ENCODE measurements around the gene DMD.

Gene DMD

GRCh38 chrX:32269866-32270265 lies 941.5 kb downstream of the DMD start:
- TF ChIP-seq, protein P1, sequence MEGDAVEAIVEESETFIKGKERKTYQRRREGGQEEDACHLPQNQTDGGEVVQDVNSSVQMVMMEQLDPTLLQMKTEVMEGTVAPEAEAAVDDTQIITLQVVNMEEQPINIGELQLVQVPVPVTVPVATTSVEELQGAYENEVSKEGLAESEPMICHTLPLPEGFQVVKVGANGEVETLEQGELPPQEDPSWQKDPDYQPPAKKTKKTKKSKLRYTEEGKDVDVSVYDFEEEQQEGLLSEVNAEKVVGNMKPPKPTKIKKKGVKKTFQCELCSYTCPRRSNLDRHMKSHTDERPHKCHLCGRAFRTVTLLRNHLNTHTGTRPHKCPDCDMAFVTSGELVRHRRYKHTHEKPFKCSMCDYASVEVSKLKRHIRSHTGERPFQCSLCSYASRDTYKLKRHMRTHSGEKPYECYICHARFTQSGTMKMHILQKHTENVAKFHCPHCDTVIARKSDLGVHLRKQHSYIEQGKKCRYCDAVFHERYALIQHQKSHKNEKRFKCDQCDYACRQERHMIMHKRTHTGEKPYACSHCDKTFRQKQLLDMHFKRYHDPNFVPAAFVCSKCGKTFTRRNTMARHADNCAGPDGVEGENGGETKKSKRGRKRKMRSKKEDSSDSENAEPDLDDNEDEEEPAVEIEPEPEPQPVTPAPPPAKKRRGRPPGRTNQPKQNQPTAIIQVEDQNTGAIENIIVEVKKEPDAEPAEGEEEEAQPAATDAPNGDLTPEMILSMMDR (conservative IDR thresholded peaks at IDR 0.05; ENCODE audit: low read length) = no peak
- no peak for TF ChIP-seq EZH2phosphoT487 (IDR thresholded peaks at IDR 0.05; ENCODE audit: borderline replicate concordance)
- Histone ChIP-seq H3K4me2 (ENCODE audit: low read depth, low read length, poor library complexity, severe bottlenecking) (no peak overlapping the region), H3K79me2 (ENCODE audit: insufficient read depth, low read length) (no peaks in the 10 kb centered on the region), H3K9me3 (ENCODE audit: insufficient read depth, low read depth, low read length) (no peaks in the 10 kb centered on the region), H2AFZ (ENCODE audit: low read length) (no peak overlapping the region), H3F3A (ENCODE audit: low read depth) (no peaks in the 10 kb centered on the region), H3K9me2 (replicated peaks; ENCODE audit: low read depth, low read length) (no peaks in the 10 kb centered on the region), H3K27me3 (ENCODE audit: insufficient read depth, low read length, poor library complexity, severe bottlenecking) (no peaks in the 10 kb centered on the region), H3K4me1 (ENCODE audit: insufficient read depth, low read length, poor library complexity, severe bottlenecking) (no peaks in the 10 kb centered on the region), H3K9ac (ENCODE audit: low read depth, low read length, poor library complexity, severe bottlenecking) (no peak overlapping the region), H4K20me1 (ENCODE audit: insufficient read depth, low read length, poor library complexity, severe bottlenecking) (no peaks in the 10 kb centered on the region), H3K4me3 (ENCODE audit: low read length, poor library complexity, severe bottlenecking) (no peak overlapping the region), H3K36me3 (ENCODE audit: insufficient read depth, low read length) (no peaks in the 10 kb centered on the region)

DNA sequence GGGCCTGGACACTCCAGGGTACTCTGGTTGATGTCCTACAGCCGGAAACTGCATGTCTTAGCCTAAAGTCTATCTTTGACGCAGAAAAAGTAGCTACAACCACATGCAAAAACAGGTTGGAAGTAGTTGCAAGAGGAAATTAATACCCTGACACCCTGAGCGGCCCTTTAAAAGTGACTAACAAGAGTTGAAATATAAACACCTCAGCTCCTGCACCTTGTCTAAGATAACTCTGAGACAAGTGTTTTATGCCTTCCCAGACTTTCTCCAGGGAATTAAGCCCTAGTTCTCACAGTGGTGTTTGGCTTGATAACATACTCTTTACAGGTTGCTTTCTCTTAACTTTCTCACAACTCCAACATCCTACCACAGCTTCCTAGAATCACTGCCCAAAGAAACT lies 943.1 kb downstream of the DMD start:
- Histone ChIP-seq H3K4me3 (ENCODE audit: low read length, poor library complexity, severe bottlenecking) (no peak overlapping the region), H4K20me1 (ENCODE audit: insufficient read depth, low read length, poor library complexity, severe bottlenecking) (no peaks in the 10 kb centered on the region), H3K79me2 (ENCODE audit: insufficient read depth, low read length) (no peaks in the 10 kb centered on the region), H3K9me3 (ENCODE audit: insufficient read depth, low read depth, low read length) (no peaks in the 10 kb centered on the region), H3K4me1 (ENCODE audit: insufficient read depth, low read length, poor library complexity, severe bottlenecking) (no peaks in the 10 kb centered on the region), H3K36me3 (ENCODE audit: insufficient read depth, low read length) (no peaks in the 10 kb centered on the region), H3K4me2 (ENCODE audit: low read depth, low read length, poor library complexity, severe bottlenecking) (no peak overlapping the region), H3K9ac (ENCODE audit: low read depth, low read length, poor library complexity, severe bottlenecking) (no peak overlapping the region), H3F3A (ENCODE audit: low read depth) (no peaks in the 10 kb centered on the region), H3K9me2 (replicated peaks; ENCODE audit: low read depth, low read length) (no peaks in the 10 kb centered on the region), H3K27me3 (ENCODE audit: insufficient read depth, low read length, poor library complexity, severe bottlenecking) (no peaks in the 10 kb centered on the region), H2AFZ (ENCODE audit: low read length) (no peak overlapping the region)
- TF ChIP-seq, protein P1 (conservative IDR thresholded peaks at IDR 0.05; ENCODE audit: low read length) = no peak
- no peak for TF ChIP-seq EZH2phosphoT487 (IDR thresholded peaks at IDR 0.05; ENCODE audit: borderline replicate concordance)

- no peaks in the 10 kb centered on the region for H3K79me2 ChIP-seq (ENCODE audit: insufficient read depth, low read length)
- no peak for TF ChIP-seq EZH2phosphoT487 (IDR thresholded peaks at IDR 0.05; ENCODE audit: borderline replicate concordance)
- TF ChIP-seq, protein P1 (conservative IDR thresholded peaks at IDR 0.05; ENCODE audit: low read length) = no peak
These were observed 943.6 kb downstream of the DMD start for GRCh38 chrX:32267796-32268195.

More at GRCh38 chrX:32267796-32268195, 943.6 kb downstream of the DMD start:
- H3K9me3 ChIP-seq (ENCODE audit: insufficient read depth, low read depth, low read length) = no peaks in the 10 kb centered on the region
- H3K4me2 ChIP-seq (ENCODE audit: low read depth, low read length, poor library complexity, severe bottlenecking) = no peak overlapping the region
- no peak overlapping the region for H3K4me3 ChIP-seq (ENCODE audit: low read length, poor library complexity, severe bottlenecking)
- H3K27me3 ChIP-seq (ENCODE audit: insufficient read depth, low read length, poor library complexity, severe bottlenecking) = no peaks in the 10 kb centered on the region
- H2AFZ ChIP-seq (ENCODE audit: low read length) = no peak overlapping the region
- H3K9ac ChIP-seq (ENCODE audit: low read depth, low read length, poor library complexity, severe bottlenecking) = no peak overlapping the region
- no peaks in the 10 kb centered on the region for H3K36me3 ChIP-seq (ENCODE audit: insufficient read depth, low read length)
- H4K20me1 ChIP-seq (ENCODE audit: insufficient read depth, low read length, poor library complexity, severe bottlenecking) = no peaks in the 10 kb centered on the region
- H3K4me1 ChIP-seq (ENCODE audit: insufficient read depth, low read length, poor library complexity, severe bottlenecking) = no peaks in the 10 kb centered on the region
- no peaks in the 10 kb centered on the region for H3F3A ChIP-seq (ENCODE audit: low read depth)
- no peaks in the 10 kb centered on the region for H3K9me2 ChIP-seq (replicated peaks; ENCODE audit: low read depth, low read length)
